Mononuclear cell (primary cell): ENCODE results near the gene NFIB. TPM values are rescaled to one million over a fixed set of nuclear protein-coding genes. Genes with fewer than 3 reads are reported as not detected.

ENCODE experiments used
- H3K27me3 ChIP-seq: 2 replicates; pipeline ENCODE4 v1.6.0; 2011; ENCODE audit warnings: low read length, control low read depth; ENCODE audit not compliant: insufficient read depth
- H3K4me1 ChIP-seq: 2 replicates; pipeline ENCODE4 v1.5.1; 2011; ENCODE audit warnings: mild to moderate bottlenecking, low read length, control low read depth; ENCODE audit not compliant: insufficient read depth
- H3K4me3 ChIP-seq: 2 replicates; pipeline ENCODE4 v1.5.1; 2011; ENCODE audit warnings: mild to moderate bottlenecking, low read length, moderate library complexity
- H3K9me3 ChIP-seq: 2 replicates; pipeline ENCODE4 v1.5.1; 2011; ENCODE audit warnings: low read depth, mild to moderate bottlenecking, control low read depth, low read length
- total RNA-seq: library from RNA; depleted of rRNA; stranded (reverse); fragments of >200 nt; gene quantifications from one replicate; pipeline ENCODE4 v1.2.3, GENCODE V29; 2012

Gene NFIB
- total RNA-seq, 1 donor, result 0.42 TPM

DNA sequence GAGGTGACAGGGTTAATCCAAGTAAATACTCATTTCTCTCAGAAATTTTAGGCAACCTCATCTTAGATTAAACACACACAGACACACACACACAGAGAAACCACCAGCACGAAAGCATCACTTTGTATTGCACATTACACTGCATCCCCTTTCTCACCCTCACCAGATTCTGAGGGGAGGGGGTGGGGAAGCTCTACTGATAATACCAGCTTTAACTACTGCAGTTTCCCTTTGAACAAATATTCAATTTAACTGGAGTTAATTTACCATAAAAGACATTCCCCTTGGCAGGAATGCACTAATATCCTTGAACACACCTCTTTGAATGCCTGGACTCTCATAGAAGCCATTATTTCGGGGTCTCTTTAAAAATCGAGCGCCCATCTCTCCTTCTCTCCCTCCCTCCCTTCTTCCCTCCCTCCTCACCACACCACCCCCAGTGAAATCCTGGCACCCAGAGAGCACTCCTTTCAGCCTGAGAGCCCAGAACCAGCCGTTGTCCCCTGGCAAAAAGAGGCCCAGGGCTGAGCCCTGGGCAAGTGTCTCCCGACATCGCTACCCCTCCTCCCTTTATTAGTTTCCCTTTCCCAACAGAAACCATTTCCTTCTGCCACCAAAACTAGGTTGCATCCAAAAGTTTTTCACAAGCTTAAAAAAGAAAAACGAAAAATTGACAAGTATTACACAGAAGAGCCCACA, 2.8 kb upstream of the NFIB start:
- H3K4me1 ChIP-seq, result peaks cover 21% of the 10 kb centered on the region
- no peak overlapping the region for H3K4me3 ChIP-seq
- H3K27me3 ChIP-seq, result peaks cover 78% of the 10 kb centered on the region
- H3K9me3 ChIP-seq, result no peaks in the 10 kb centered on the region

DNA sequence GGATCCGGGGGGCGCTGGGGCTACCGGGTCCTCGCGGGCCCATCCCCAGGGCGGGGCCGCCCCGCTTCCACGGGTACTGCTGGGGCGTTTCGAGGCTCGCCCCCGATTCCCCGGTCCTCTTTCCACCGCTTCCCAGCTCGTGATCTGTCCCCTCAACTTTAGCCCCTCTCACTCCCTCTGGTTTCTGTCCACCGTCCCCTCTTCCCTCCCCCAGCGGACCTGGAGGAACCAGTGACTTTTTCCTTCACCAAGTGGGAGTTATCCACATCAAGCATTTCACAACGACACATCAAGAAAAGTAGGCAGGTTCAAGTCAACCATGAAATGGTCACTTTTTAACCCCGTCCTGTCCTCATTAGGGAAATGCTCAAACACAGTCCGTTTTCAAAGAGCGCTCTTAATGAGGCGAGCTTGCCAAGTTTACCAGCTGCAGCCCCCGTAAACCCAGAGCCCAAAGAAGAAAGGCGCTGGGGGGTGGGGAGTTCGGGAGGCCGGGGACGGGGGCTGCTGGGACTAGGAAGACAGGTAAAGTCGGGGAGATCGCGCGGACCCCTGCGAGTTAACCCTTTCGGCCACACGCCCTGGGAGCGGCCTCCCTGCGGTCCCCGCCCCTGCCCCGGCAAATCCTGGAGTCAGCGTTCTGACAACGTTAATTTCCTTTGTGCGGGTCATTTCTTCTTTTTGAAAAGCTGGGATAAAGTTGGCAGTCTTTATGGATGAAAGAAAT, 2.1 kb upstream of the NFIB start:
- Histone ChIP-seq H3K4me3 (no peak overlapping the region), H3K27me3 (peaks cover 78% of the 10 kb centered on the region), H3K4me1 (peaks cover 21% of the 10 kb centered on the region), H3K9me3 (no peaks in the 10 kb centered on the region)

DNA sequence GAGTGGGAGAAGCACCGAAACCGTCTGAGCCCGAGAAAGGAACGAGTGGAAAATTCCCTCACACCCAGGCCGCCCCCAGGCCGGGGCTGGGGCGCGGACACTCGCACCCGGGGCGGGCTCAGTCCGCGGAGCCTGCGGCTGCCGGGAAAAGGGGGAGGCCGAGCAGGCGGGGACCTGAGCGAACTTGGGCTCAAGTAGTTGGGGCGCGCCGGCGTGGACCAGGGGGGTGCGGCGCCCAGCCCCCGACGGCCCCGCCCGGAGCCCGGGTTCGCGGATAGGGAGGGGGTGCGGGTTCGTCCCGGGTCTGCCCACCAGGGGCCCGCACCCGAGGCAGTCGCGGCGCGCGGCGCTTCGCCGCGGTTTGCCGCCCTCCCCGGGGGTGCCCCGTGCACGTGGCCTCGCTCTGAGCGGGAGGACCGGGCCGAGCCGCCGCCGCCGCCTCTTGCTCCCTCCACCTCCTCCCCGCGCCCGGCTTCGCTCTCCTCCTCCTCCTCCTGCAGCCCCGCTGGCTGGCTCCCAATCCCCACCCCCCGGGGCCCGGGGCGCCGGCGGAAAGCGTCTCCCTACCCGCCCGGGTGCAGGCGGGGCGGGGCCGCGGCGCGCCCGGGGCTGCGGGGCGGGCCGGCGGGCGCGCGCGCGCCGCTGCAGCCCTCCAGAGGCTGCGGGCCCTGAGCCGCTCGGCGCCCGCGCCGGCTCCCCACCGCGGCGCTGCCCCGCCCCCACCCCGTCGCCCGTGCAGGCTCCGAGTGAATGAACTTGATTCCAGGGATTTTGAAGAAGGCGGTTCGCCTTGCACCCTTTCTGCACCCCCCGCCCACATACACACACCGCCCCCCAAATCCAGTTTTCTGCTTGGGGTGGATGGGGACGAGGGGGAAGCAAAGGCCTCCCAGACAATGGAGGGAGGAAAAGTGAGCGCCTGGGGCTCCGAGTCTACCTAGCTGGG, 1.3 kb upstream of the NFIB start:
- Histone ChIP-seq H3K4me3 (no peak overlapping the region), H3K9me3 (no peaks in the 10 kb centered on the region), H3K4me1 (peaks cover 21% of the 10 kb centered on the region), H3K27me3 (peaks cover 78% of the 10 kb centered on the region)

DNA sequence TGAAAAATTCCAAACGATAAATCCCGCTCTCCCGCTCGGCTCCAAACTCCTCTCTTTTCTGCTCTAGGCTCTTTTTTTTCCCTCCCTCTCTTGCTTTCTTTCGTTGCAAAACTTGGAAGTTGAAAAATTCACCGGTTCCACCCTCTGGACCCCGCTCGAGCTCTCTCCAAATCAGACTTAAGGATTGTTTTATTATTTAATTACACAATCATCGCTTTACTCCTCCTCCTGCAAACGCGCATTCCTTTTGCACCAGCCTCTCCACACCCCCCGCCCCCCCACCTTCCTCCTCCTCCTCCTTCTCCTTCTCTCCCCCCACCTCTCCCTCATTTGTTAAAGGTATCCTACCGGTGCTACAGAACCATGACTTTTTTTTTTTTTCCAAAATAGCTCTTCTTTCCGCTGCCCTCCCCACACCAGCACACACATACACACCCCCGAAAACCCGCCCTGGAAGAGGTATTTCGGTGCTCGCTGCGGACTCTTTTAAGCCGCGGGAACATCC, 535 bp upstream of the NFIB start:
- Histone ChIP-seq H3K4me3 (no peak overlapping the region), H3K27me3 (peaks cover 80% of the 10 kb centered on the region), H3K9me3 (no peaks in the 10 kb centered on the region), H3K4me1 (peaks cover 21% of the 10 kb centered on the region)

DNA sequence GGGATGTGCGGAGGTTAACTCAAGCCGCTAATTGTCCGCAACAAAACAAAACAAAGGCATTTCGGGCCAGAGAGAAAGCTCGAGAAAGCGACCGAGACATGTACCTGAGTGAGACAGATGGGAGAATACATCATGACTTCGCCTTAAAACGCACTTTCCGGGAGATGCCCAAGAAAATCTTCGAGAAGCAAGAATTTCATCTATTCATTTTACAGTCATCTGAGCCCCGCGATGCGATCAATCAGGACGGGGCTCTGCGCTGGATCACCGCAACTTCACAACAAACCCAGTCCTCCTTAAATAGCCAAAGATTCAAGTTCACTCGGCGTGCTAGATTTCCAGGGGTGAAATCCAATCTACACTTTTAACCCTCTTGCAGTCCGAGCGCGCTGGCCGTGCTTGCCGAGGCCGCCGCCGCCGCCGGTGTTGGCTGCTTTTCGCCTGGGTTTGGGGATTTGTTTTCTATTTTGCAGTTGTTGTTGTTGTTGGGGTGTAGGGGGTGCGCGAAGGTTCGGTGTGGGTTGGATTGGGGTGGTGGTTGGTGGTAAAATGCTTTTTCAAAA, 482 bp downstream of the NFIB start:
- no peak overlapping the region for H3K4me3 ChIP-seq
- H3K27me3 ChIP-seq, result peaks cover 77% of the 10 kb centered on the region
- peaks cover 21% of the 10 kb centered on the region for H3K4me1 ChIP-seq
- H3K9me3 ChIP-seq, result no peaks in the 10 kb centered on the region

DNA sequence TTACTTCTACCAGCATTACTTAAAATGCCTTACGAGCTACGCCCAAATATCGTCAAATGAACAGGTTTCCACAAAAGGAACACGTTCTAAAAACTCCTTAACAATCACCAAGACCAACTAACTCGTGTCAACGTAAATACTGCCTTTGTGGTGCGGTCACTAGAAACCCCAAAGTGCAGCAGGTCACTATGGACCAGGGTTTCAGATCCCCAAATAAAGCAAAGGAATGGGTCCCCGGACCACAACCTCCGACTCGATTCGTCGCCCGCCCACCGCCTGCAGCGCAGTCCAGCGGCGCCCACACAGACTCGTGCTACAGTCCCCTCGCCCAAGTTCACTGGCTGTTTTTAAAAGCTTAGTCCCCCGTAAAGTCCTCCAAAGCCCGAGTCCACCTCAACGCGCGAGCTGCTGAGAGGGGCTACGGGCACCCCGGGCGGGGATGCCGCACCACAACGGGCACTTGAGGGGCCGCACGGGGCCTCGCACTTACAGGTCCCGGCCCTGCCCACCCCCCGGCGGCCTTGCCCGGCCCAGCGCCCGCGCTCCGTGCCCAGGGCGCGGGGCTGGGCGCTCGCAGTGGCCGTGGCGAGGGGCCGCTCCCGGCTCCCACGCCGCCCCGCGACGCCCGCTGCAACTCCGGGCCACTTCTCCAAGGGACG, 1.1 kb downstream of the NFIB start:
- Histone ChIP-seq H3K27me3 (peaks cover 77% of the 10 kb centered on the region), H3K9me3 (no peaks in the 10 kb centered on the region), H3K4me3 (no peak overlapping the region), H3K4me1 (peaks cover 21% of the 10 kb centered on the region)

DNA sequence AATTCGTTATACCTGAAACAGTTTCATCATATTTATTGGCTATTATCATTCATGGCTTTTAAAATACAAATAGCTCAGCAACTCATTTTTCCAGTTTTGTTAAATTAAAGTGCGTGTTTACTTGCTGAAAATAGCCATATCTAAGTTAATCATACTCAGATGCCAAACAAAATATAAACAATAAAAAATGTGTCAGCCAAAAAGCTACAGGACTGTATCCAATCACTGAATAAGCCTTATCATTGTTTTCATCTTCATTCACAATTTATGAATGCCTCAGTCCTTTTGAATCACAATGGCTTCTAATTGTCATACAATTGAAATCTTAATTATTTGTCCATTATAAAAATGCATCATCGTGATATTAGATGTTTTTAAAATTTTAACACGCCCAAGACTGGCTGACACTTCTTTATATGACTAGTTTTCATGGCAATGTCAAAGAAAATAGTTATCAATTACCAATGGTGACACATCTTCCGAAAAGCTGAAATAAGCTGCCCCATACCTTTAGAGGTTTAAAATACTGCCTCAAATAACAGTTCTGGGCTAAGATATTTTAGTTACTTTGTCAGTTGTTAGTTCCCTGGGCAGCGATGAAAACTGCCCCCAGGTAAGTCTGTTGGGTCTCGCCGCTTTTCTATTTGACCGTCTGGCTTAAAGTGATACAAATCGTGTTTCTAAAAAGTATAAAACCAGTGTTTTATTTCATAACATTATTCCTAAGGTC, 1.8 kb downstream of the NFIB start:
- H3K27me3 ChIP-seq, result peaks cover 74% of the 10 kb centered on the region

DNA sequence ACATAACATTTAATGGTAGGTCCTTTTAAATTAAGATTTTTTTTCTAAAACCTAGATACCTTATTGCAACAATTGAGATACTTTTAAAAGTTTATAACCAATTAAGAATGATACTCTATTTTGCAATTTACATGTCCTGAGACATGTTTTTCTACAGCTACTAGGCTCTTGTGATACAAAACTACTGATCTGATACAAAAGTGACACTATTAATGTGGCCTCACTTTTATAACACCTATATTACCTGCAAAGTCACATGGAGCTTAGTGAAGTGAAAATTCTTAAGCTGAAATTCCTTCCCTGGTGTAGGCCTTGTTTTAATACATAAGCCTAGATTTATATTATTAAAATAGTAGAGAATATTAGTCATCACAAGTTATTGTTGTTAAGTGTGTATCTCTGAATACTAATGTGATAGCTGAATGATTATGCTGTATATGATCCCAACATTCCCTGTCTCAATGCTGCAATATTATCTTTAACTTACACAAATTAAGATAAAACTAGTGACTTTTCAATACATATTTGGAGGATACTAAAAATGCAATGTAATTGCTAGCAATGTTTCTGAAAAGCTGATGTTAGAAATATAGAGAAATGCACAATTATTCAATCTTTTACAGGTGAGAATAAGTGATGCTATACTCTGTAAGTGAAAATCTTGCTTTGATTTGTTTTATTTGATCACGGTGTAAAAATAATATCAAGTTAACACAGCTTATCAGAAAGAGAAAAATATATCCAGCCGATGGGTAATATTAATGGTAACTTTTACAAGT, 2.6 kb downstream of the NFIB start:
- Histone ChIP-seq H3K9me3 (no peaks in the 10 kb centered on the region), H3K27me3 (peaks cover 72% of the 10 kb centered on the region), H3K4me3 (no peak overlapping the region), H3K4me1 (peaks cover 21% of the 10 kb centered on the region)

More for the DNA sequence above, 1.8 kb downstream of the NFIB start:
- Histone ChIP-seq H3K4me3 (no peak overlapping the region), H3K9me3 (no peaks in the 10 kb centered on the region), H3K4me1 (peaks cover 21% of the 10 kb centered on the region)

DNA sequence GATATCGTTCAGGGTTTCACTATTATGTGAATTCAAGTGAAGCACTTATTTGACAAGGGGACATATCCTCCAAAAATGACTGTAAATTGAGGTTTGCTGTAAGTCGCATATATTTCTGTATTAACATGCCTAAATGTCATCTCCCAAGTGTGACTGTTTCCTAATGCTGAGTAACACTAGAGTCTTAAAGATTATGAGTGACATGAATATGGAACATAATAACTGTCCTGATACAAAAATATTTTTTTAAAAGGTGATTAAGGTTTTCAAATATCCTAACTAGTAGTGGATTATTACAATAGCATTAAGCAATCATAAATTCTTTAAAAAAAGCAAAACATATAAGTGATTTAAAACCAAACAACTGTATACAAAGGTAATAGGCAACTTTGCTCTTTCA, 3.6 kb downstream of the NFIB start:
- Histone ChIP-seq H3K4me1 (peaks cover 15% of the 10 kb centered on the region), H3K9me3 (no peaks in the 10 kb centered on the region), H3K27me3 (peaks cover 64% of the 10 kb centered on the region), H3K4me3 (no peak overlapping the region)

DNA sequence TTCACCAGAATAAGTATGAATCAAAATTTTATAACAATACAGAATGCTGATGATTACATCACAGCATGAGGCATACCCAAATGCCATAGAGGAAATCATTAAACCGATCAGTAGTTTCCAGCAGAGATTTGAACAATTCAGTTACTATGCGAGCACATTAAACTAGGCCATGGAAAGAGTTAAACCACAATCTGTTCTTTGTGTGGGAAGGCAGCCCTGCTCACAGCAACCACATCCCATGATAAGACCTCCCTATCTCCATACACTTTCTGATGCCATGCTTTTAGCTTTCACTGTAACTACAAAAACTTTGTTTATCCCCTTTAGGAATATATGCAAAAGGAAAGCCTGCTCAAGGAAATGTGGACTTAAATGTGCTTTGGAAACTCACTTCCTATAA, 4.5 kb downstream of the NFIB start:
- Histone ChIP-seq H3K4me1 (peaks cover 9% of the 10 kb centered on the region), H3K9me3 (no peaks in the 10 kb centered on the region), H3K27me3 (peaks cover 66% of the 10 kb centered on the region), H3K4me3 (no peak overlapping the region)

DNA sequence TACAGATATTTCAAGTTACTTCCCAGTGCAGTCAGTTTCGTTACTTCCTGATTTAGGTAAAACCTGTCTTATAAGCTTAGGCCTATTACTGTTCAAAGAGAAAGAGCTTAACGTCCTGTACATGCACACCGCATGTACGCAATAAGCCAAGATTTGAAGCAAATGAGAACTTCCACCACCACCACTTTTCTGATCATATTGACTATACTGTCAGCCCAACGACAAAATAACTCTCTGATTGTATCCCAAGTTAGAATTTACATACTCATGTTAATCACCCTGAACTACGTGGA, 5.1 kb downstream of the NFIB start:
- H3K27me3 ChIP-seq, result peaks cover 66% of the 10 kb centered on the region
- H3K4me1 ChIP-seq, result peaks cover 9% of the 10 kb centered on the region
- no peaks in the 10 kb centered on the region for H3K9me3 ChIP-seq
- H3K4me3 ChIP-seq, result no peak overlapping the region

DNA sequence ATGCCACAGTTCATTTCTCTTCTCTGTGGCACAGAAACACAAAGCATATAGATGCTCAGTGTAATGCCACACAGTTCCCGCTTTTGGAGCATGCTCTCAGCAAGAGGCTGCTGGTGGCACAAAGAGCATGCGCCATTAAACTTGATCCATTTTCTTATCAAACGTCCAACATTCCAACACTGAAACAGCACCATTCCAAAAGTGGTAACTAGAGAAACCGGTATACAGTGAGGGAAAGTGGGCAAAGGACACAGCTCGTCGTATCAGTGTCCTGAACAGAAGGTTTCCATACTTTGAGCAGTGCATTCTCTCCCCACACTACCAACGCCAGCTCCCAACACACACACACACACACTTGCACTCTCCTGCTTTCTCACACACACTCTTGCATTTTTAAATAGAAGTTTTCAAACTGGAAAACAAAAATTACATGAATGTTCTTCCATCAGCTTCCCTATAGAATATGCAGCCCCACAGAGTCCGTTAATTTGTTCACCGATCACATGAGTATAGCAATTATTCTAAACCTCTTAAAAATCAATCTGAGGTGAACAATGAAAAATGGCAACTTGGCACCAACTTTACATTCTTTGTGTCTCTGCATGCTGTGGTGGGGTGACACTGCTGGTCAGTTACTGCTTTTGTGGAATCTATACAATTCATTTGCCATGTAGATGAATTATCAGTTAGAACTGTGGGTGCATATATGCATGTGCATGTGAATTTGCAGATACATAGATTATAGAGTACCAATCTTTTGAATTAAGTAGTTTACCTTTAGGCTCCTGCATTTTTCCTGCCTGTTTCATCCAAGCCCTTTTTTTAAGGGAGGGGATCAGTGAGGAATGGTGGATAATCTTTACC, 5.7 kb downstream of the NFIB start:
- H3K4me1 ChIP-seq, result peaks cover 5% of the 10 kb centered on the region
- no peak overlapping the region for H3K4me3 ChIP-seq
- H3K9me3 ChIP-seq, result no peaks in the 10 kb centered on the region
- H3K27me3 ChIP-seq, result peaks cover 66% of the 10 kb centered on the region
